22Rv1 (cell line): ENCODE results near the gene RASA3.

Source experiments
- H3K27ac ChIP-seq: fragments of 450-650 bp; 2 replicates; pipeline ENCODE4 v1.5.1; 2017
- CTCF ChIP-seq: fragments of 450-650 bp; IDR thresholded peaks from 2 replicates; pipeline ENCODE4 v1.5.1; 2017; ENCODE audit warnings: mild to moderate bottlenecking
- ZFX ChIP-seq: fragments of 450-650 bp; IDR thresholded peaks from 2 replicates; pipeline ENCODE4 v1.6.1; 2017; ENCODE audit warnings: antibody characterized with exemption, borderline replicate concordance

The RASA3 gene

GRCh38 chr13:114056205-114057013 lies 76.0 kb downstream of the RASA3 start:
- no peak for TF ChIP-seq ZFX
- no peak for TF ChIP-seq CTCF
- H3K27ac ChIP-seq = no peak overlapping the region

- TF ChIP-seq CTCF (no peak), ZFX (no peak)
- no peak overlapping the region for H3K27ac ChIP-seq
Observed at GRCh38 chr13:114055766-114056165, 76.7 kb downstream of the RASA3 start.

GRCh38 chr13:114054830-114055439 lies 77.5 kb downstream of the RASA3 start:
- no peak overlapping the region for H3K27ac ChIP-seq
- TF ChIP-seq CTCF = no peak
- TF ChIP-seq ZFX = no peak

- no peak for TF ChIP-seq ZFX
- TF ChIP-seq CTCF = no peak
- no peak overlapping the region for H3K27ac ChIP-seq
Observed at GRCh38 chr13:114054264-114054663, 78.2 kb downstream of the RASA3 start.

- no peak overlapping the region for H3K27ac ChIP-seq
- TF ChIP-seq CTCF (no peak), ZFX (no peak)
Observed at GRCh38 chr13:114053026-114053425, 79.4 kb downstream of the RASA3 start.

GRCh38 chr13:114050536-114051450 lies 81.6 kb downstream of the RASA3 start:
- H3K27ac ChIP-seq = no peak overlapping the region
- TF ChIP-seq CTCF = no peak
- no peak for TF ChIP-seq ZFX
